ENCODE results near the gene NDUFS1. TPM values are rescaled to one million over a fixed set of nuclear protein-coding genes. Genes with fewer than 3 reads are reported as not detected.

Gene NDUFS1
- total and polyA plus RNA-seq, 2 of the 8 experiments (the other 6 are each of a cell fraction or from before 2014, with no cell fraction given): 42.1 to 97.0 TPM

- CTCF ChIA-PET (ENCODE audit: partially characterized antibody): interaction anchor here (0.8 to 1.1 kb wide), 3 partner anchors 23 to 56 kb away, joined by 3 to 5 read pairs (median 3); no protein-coding TSS in a partner anchor
Measured at GRCh38 chr2:206095536-206096332, 63.5 kb downstream of the NDUFS1 start.

More at GRCh38 chr2:206095536-206096332, 63.5 kb downstream of the NDUFS1 start:
- Histone ChIP-seq H2AFZ (ENCODE audit: low read length) (no peak overlapping the region), H3K4me3 (ENCODE audit: extremely low read depth in 1 of 4, insufficient read depth in 2 of 4, low read depth in 3 of 4, low read length in 4 of 4) (no peak overlapping the region), H3K27me3 (replicated peaks in 1 of 4; ENCODE audit: control insufficient read depth in 3 of 4, extremely low read depth in 1 of 4, insufficient read depth in 3 of 4, low read length in 3 of 4) (no peaks in the 10 kb centered on the region), H2BK120ac (replicated peaks; ENCODE audit: low read depth, low read length) (no peak overlapping the region), H3K14ac (ENCODE audit: insufficient read length) (no peak overlapping the region), H2BK12ac (ENCODE audit: low read depth, low read length) (no peak overlapping the region), H3K4me1 (replicated peaks in 1 of 4; ENCODE audit: control insufficient read depth in 3 of 4, insufficient read depth in 4 of 4, low read length in 3 of 4) (peaks cover 0 to 3% (median 0%) of the 10 kb centered on the region in 4 experiments; a peak in 2 of 7 replicates), H3K9me3 (ENCODE audit: insufficient read depth in 2 of 2, low read depth in 1 of 2, low read length in 1 of 2) (no peaks in the 10 kb centered on the region), H3K79me1 (ENCODE audit: low read depth, low read length) (no peaks in the 10 kb centered on the region), H4K8ac (ENCODE audit: extremely low read depth, insufficient read depth, low read length) (no peak overlapping the region), H3K56ac (replicated peaks; ENCODE audit: insufficient read length, low read depth, low read length) (no peak overlapping the region), H3K23ac (ENCODE audit: insufficient read length) (no peak overlapping the region), H4K20me1 (replicated peaks in 1 of 2; ENCODE audit: control insufficient read depth in 1 of 2, insufficient read depth in 2 of 2, low read length in 2 of 2) (no peaks in the 10 kb centered on the region), H3K4me2 (ENCODE audit: insufficient read depth in 1 of 2, low read depth in 2 of 2, low read length in 2 of 2) (no peak overlapping the region), H4K91ac (replicated peaks; ENCODE audit: insufficient read length, low read length) (no peak overlapping the region), H3K4ac (replicated peaks; ENCODE audit: insufficient read length, low read depth, low read length) (no peak overlapping the region), H4K5ac (ENCODE audit: insufficient read length, low read depth, low read length) (no peak overlapping the region), H3K79me2 (ENCODE audit: control insufficient read depth in 1 of 2, insufficient read depth in 2 of 2, low read length in 2 of 2) (no peaks in the 10 kb centered on the region), H3K23me2 (ENCODE audit: low read depth, low read length) (no peaks in the 10 kb centered on the region), H2BK15ac (ENCODE audit: low read length) (no peak overlapping the region), H3K27ac (ENCODE audit: low read depth, low read length) (no peak overlapping the region), H3K9ac (replicated peaks in 1 of 4; ENCODE audit: extremely low read depth in 1 of 4, low read depth in 3 of 4, low read length in 3 of 4) (no peak overlapping the region), H2BK20ac (ENCODE audit: low read length) (no peak overlapping the region), H3K18ac (ENCODE audit: extremely low read depth, low read length) (no peak overlapping the region), H2BK5ac (ENCODE audit: low read depth, low read length) (no peak overlapping the region), H2AK5ac (ENCODE audit: low read depth, low read length) (no peak overlapping the region), H3K36me3 (ENCODE audit: control insufficient read depth in 2 of 4, insufficient read depth in 4 of 4, low read length in 3 of 4) (no peaks in the 10 kb centered on the region; a peak in 1 of 8 replicates)
- TF ChIP-seq GABPA (IDR thresholded peaks at IDR 0.05; ENCODE audit: borderline replicate concordance, insufficient read depth, low read length): no peak
- TF ChIP-seq SIRT6 (IDR thresholded peaks at IDR 0.05; ENCODE audit: low read length): no peak
- no peak for TF ChIP-seq SP1 (IDR thresholded peaks at IDR 0.05; ENCODE audit: low read depth, low read length)
- TF ChIP-seq RXRA (IDR thresholded peaks at IDR 0.05; ENCODE audit: insufficient read depth, low read depth, low read length): no peak
- TF ChIP-seq ASH2L (IDR thresholded peaks at IDR 0.05; ENCODE audit: low read length): no peak
- no peak for TF ChIP-seq JUND (IDR thresholded peaks at IDR 0.05; ENCODE audit: low read length)
- no peak for FAIRE-seq
- POLR2A ChIA-PET (ENCODE audit: partially characterized antibody): interaction anchor here (2.4 to 6.8 kb wide), 2 partner anchors 7 to 11 kb away, joined by 13 to 45 read pairs; partner anchors contain the start of gene INO80D
- 97% methylated on average over 3 of the region's 3 CpGs; no CpG with 5 or more reads in 1 of the 2 experiments for WGBS, 2 experiments (ENCODE audit: extremely low coverage in 1 of 2, insufficient coverage in 1 of 2, insufficient read length in 1 of 2, insufficient replicate concordance in 2 of 2, low coverage in 1 of 2, low lambda C conversion rate in 2 of 2, missing lambda C conversion rate in 1 of 2)
- DNase-seq (ENCODE audit: low read depth in 1 of 2, low spot score in 2 of 2): no peak

Data from H1 (cell line).